HepG2 (cell line): ENCODE measurements around the gene NLRC3. TPM values are rescaled to one million over a fixed set of nuclear protein-coding genes. Genes with fewer than 3 reads are reported as not detected.

Experiments used
- ATAC-seq: fragments of 200-7000 bp; cut with Tn5 transposase; 3 replicates; pipeline ENCODE4 v1.9.1; 2020; ENCODE audit warnings: mild to moderate bottlenecking, moderate library complexity
- BruUV-seq: library from RNA; stranded (reverse); fragments of 400-500 nt; replicated peaks from 2 replicates; lab custom pipeline; 2021; lab: Mats Ljungman, UMichigan
- CTCF ChIA-PET: fragments of 300-600 bp; formaldehyde crosslinking; extraction: SDS; loops from one replicate; lab custom pipeline; 2021; ENCODE audit warnings: low total read pairs, inconsistent platforms, low intra/inter-chr PET ratio; lab: Yijun Ruan, JAX
- POLR2A ChIA-PET: fragments of 350-600 bp; sonication (Branson Sonifier 250); formaldehyde crosslinking; loops from one replicate; lab custom pipeline; 2020; ENCODE audit warnings: antibody characterized with exemption, inconsistent platforms; lab: Yijun Ruan, JAX
- DNase-seq: peaks from one replicate; pipeline ENCODE4 v3.0.0-alpha.2; 2015; ENCODE audit warnings: low spot score
- FAIRE-seq: peaks from 3 replicates; lab custom pipeline; 2011; peaks lifted over from hg19 to GRCh38; lab: Jason Lieb, UNC
- H2AFZ ChIP-seq: one replicate; pipeline ENCODE4 v1.6.1; 2011; ENCODE audit warnings: low read length, inconsistent platforms
- H3K27ac ChIP-seq: fragments of 300-600 bp; 3 replicates; pipeline ENCODE4 v1.8.0; 2011; ENCODE audit warnings: mixed run types, mild to moderate bottlenecking, mixed read lengths, low read length, inconsistent platforms; ENCODE audit not compliant: insufficient read depth; ENCODE audit errors: extremely low read length
- H3K27me3 ChIP-seq, 2 experiments: fragments of 200-600 bp in 1 of 2; 2 replicates in 1 of 2; 3 replicates in 1 of 2; pipeline versions ENCODE4 v1.6.0 to v1.8.0; 2011; ENCODE audit warnings: low read length in 2 of 2, mild to moderate bottlenecking in 2 of 2, moderate library complexity in 2 of 2, inconsistent platforms in 1 of 2; ENCODE audit not compliant: insufficient read depth in 2 of 2, control insufficient read depth in 1 of 2
- H3K36me3 ChIP-seq, 2 experiments: fragments of 200-600 bp in 1 of 2; replicated peaks in 1 of 2; 2 replicates in 1 of 2; 3 replicates in 1 of 2; pipeline versions ENCODE4 v1.5.1 to v1.8.0; 2011; ENCODE audit warnings: low read length in 2 of 2, inconsistent platforms in 1 of 2; ENCODE audit not compliant: insufficient read depth in 2 of 2, control insufficient read depth in 1 of 2
- H3K4me1 ChIP-seq: 2 replicates; pipeline ENCODE4 v1.5.1; 2012; ENCODE audit warnings: low read length, inconsistent platforms; ENCODE audit not compliant: insufficient read depth
- H3K4me2 ChIP-seq: 2 replicates; pipeline ENCODE4 v1.6.0; 2011; ENCODE audit warnings: low read depth, low read length, inconsistent platforms
- H3K4me3 ChIP-seq, 3 experiments: fragments of 200-600 bp in 1 of 3; sonication (generic), shearing (Covaris generic) in 1 of 3; replicated peaks in 1 of 3; 2 replicates each; pipeline ENCODE4 v1.5.1; 2011 to 2016; ENCODE audit warnings: low read length in 3 of 3, inconsistent platforms in 2 of 3, low read depth in 2 of 3, mild to moderate bottlenecking in 2 of 3, control low read depth in 1 of 3, mixed read lengths in 1 of 3; ENCODE audit not compliant: insufficient read depth in 1 of 3
- H3K79me2 ChIP-seq: one replicate; pipeline ENCODE4 v1.6.1; 2011; ENCODE audit warnings: low read length, inconsistent platforms; ENCODE audit not compliant: insufficient read depth
- H3K9ac ChIP-seq: 2 replicates; pipeline ENCODE4 v1.6.0; 2011; ENCODE audit warnings: mild to moderate bottlenecking, low read depth, low read length, inconsistent platforms; ENCODE audit not compliant: insufficient read depth
- H3K9me3 ChIP-seq: 2 replicates; pipeline ENCODE4 v1.5.1; 2012; ENCODE audit warnings: mild to moderate bottlenecking, low read length
- H4K20me1 ChIP-seq: 2 replicates; pipeline ENCODE4 v1.6.0; 2011; ENCODE audit warnings: inconsistent platforms, mild to moderate bottlenecking, low read length, moderate library complexity; ENCODE audit not compliant: insufficient read depth
- ATRX ChIP-seq: sonication (generic); formaldehyde crosslinking; IDR thresholded peaks from 2 replicates; pipeline ENCODE4 v1.4.0; 2020; ENCODE audit warnings: missing genetic modification reagents, borderline replicate concordance
- IRF2 ChIP-seq: IDR thresholded peaks from 2 replicates; pipeline ENCODE4 v1.6.1; 2018; ENCODE audit warnings: missing genetic modification reagents, missing compliant biosample characterization
- KLF11 ChIP-seq: IDR thresholded peaks from 2 replicates; pipeline ENCODE4 v1.6.1; 2016; ENCODE audit warnings: missing compliant biosample characterization
- MAZ ChIP-seq, 2 experiments: sonication (generic) in 1 of 2; formaldehyde crosslinking in 1 of 2; IDR thresholded peaks; 2 replicates each; pipeline versions ENCODE4 v1.5.0 to v1.6.1; 2012 to 2020; ENCODE audit warnings: low read depth in 2 of 2, mild to moderate bottlenecking in 2 of 2, borderline replicate concordance in 1 of 2, improper control_type of control experiment in 1 of 2, low read length in 1 of 2, missing genetic modification reagents in 1 of 2, moderate library complexity in 1 of 2
- MTF1 ChIP-seq: sonication (generic); formaldehyde crosslinking; IDR thresholded peaks from 2 replicates; pipeline ENCODE4 v1.5.0; 2020; ENCODE audit warnings: missing genetic modification reagents
- ZMAT3 ChIP-seq: sonication (generic); formaldehyde crosslinking; conservative IDR thresholded peaks from 2 replicates; pipeline ENCODE4 v1.7.0; 2021; ENCODE audit warnings: missing genetic modification reagents
- ZMYM2 ChIP-seq: sonication (generic); formaldehyde crosslinking; IDR thresholded peaks from 2 replicates; pipeline ENCODE4 v1.8.0; 2022; ENCODE audit warnings: mild to moderate bottlenecking, missing genetic modification reagents
- ZNF205 ChIP-seq: IDR thresholded peaks from 2 replicates; pipeline ENCODE4 v1.6.1; 2018; ENCODE audit warnings: missing biosample characterization, missing genetic modification reagents
- ZNF441 ChIP-seq: sonication (generic); formaldehyde crosslinking; IDR thresholded peaks from 2 replicates; pipeline ENCODE4 v1.7.0; 2021; ENCODE audit warnings: missing genetic modification reagents, borderline replicate concordance
- ZNF598 ChIP-seq: sonication (generic); formaldehyde crosslinking; IDR thresholded peaks from 2 replicates; pipeline ENCODE4 v1.5.1; 2020; ENCODE audit warnings: mild to moderate bottlenecking, missing genetic modification reagents, borderline replicate concordance
- ZNF737 ChIP-seq: sonication (generic); formaldehyde crosslinking; IDR thresholded peaks from 2 replicates; pipeline ENCODE4 v1.5.0; 2020; ENCODE audit warnings: missing genetic modification reagents, mild to moderate bottlenecking, borderline replicate concordance
- ZNF788 ChIP-seq: sonication (generic); formaldehyde crosslinking; IDR thresholded peaks from 2 replicates; pipeline ENCODE4 v1.5.0; 2020; ENCODE audit warnings: mild to moderate bottlenecking, missing genetic modification reagents, borderline replicate concordance
- WGBS: methylation state at CpG from one replicate; pipeline ENCODE4 v1.1.6; 2017; ENCODE audit warnings: low lambda C conversion rate; 5-methylcytosine and 5-hydroxymethylcytosine counted together
- in situ Hi-C: cut with HindIII; loops from 2 replicates; pipeline ENCODE4 v1.10.0; 2017; ENCODE audit warnings: low pct_unique_long_range_greater_than_20kb; ENCODE audit not compliant: extremely low pct_ligation_motif_present
- intact Hi-C: fragments of 100-400 bp; cut with micrococcal nuclease; formaldehyde crosslinking; loops from one replicate; pipeline ENCODE4 v1.10.0; 2022; ENCODE audit not compliant: unreplicated experiment
- polyA plus RNA-seq, 8 experiments: library from polyadenylated mRNA; depleted of rRNA in 3 of 8; stranded (reverse) in 7 of 8; unstranded in 1 of 8; fragments of >200 nt; fragmentation: Illumina TruSeq in 4 of 8; extraction: Trizol in 4 of 8; gene quantifications; 2 replicates each; pipeline versions ENCODE4 v1.2.1 to v1.2.3, GENCODE V29; 2011 to 2016; ENCODE audit warnings: low read depth in 4 of 8, missing spikeins in 1 of 8, mixed read lengths in 1 of 8; ENCODE audit not compliant: insufficient read depth in 1 of 8
- total RNA-seq, 5 experiments: library from RNA; depleted of rRNA; stranded (reverse); fragments of >200 nt; fragmentation: Illumina TruSeq; extraction: Trizol; gene quantifications; 2 replicates each; pipeline ENCODE4 v1.2.3, GENCODE V29; 2016; ENCODE audit warnings: low read depth in 1 of 5
- TF ChIP-seq, protein P1 (sequence below): sonication (generic); formaldehyde crosslinking; IDR thresholded peaks from 2 replicates; pipeline ENCODE4 v1.4.0; 2020; ENCODE audit warnings: missing genetic modification reagents, mild to moderate bottlenecking, borderline replicate concordance
- TF ChIP-seq, protein P2 (sequence below): sonication (generic); formaldehyde crosslinking; IDR thresholded peaks from 2 replicates; pipeline ENCODE4 v1.8.1; 2023; ENCODE audit warnings: mild to moderate bottlenecking, inconsistent platforms, moderate library complexity, missing genetic modification reagents, borderline replicate concordance
- TF ChIP-seq, protein P3 (sequence below): sonication (generic); formaldehyde crosslinking; conservative IDR thresholded peaks from 2 replicates; pipeline ENCODE4 v1.8.1; 2023; ENCODE audit warnings: missing genetic modification reagents
- TF ChIP-seq, protein P4 (sequence below): sonication (generic); formaldehyde crosslinking; IDR thresholded peaks from 2 replicates; pipeline ENCODE4 v1.5.0; 2020; ENCODE audit warnings: missing genetic modification reagents

Gene NLRC3
- total and polyA plus RNA-seq, 2 of the 13 experiments (the other 11 are each of a cell fraction or from before 2014, with no cell fraction given), result not detected

DNA sequence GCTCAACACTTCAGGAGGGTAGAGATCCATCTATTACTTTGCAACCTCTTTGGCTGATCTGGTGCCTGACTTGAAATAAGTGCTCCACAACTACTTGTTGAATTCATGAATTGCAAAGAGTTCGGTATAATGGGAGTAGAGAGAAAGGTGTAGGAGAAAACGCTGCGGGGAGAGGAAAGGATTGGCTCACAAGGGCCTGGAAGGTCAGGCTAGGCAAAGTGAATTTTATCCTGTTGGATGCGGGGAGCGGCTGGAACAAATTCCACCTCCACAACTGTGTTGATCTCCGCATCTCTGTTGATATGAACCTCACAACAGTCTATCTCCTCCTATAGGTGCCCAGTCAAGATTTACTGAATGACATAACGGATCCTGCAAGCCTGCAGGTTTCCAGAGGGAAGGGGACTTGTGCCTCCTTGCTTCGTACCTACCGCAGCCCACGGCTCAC lies 33.5 kb upstream of the NLRC3 start:
- Histone ChIP-seq H3K9ac (peak overlapping the region; percentile 82), H3K27me3 (no peaks in the 10 kb centered on the region; a peak in 1 of 5 replicates), H3K27ac (peak overlapping the region; percentile 69), H3K9me3 (no peaks in the 10 kb centered on the region), H3K4me2 (peak overlapping the region; percentile 89), H2AFZ (peak overlapping the region; percentile 35), H3K4me1 (peaks cover 57% of the 10 kb centered on the region), H4K20me1 (no peaks in the 10 kb centered on the region), H3K79me2 (peaks cover 33% of the 10 kb centered on the region), H3K36me3 (peaks cover 0 to 1% of the 10 kb centered on the region in 2 experiments; a peak in 1 of 5 replicates), H3K4me3 (peak overlapping the region; percentile 83 to 99 (median 96))
- under 1% methylated on average over 9 of the region's 10 CpGs for WGBS
- BruUV-seq, result no TSS peak
- DNase-seq (no peak), ATAC-seq (peak; percentile 67), FAIRE-seq (no peak)
- ChIA-PET POLR2A (interaction anchor here (1.6 kb wide), 1 partner anchor 14 kb away, joined by 3 read pairs; no protein-coding TSS in a partner anchor), CTCF (no interaction called here)
- in situ Hi-C loops, result no loop called here
- intact Hi-C loops, result no loop called here
- TF ChIP-seq IRF2 (CRISPR knock-in tag) (no peak), ZMYM2 (0 out of 2 replicates have a peak, but pooled peaks have one; percentile 31), KLF11 (CRISPR knock-in tag) (0 out of 2 replicates have a peak, but pooled peaks have one; percentile 2), ZNF205 (no peak), ATRX (CRISPR knock-in tag) (no peak), MTF1 (CRISPR knock-in tag) (no peak), ZMAT3 (CRISPR knock-in tag) (0 out of 2 replicates have a peak, but pooled peaks have one; percentile 11), ZNF441 (CRISPR knock-in tag) (peak; percentile 59; the same call in 1 of the 2 replicates), ZNF598 (CRISPR knock-in tag) (0 out of 2 replicates have a peak, but pooled peaks have one; percentile 54), ZNF737 (no peak), ZNF788 (CRISPR knock-in tag) (0 out of 2 replicates have a peak, but pooled peaks have one; percentile 47), MAZ (IDR thresholded peaks at IDR 0.05; ENCODE audit: borderline replicate concordance, low read depth, low read length) (no peak), MAZ (CRISPR knock-in tag; IDR thresholded peaks at IDR 0.05; ENCODE audit: low read depth) (0 out of 2 replicates have a peak, but pooled peaks have one; percentile 9)
- TF ChIP-seq, protein P1, sequence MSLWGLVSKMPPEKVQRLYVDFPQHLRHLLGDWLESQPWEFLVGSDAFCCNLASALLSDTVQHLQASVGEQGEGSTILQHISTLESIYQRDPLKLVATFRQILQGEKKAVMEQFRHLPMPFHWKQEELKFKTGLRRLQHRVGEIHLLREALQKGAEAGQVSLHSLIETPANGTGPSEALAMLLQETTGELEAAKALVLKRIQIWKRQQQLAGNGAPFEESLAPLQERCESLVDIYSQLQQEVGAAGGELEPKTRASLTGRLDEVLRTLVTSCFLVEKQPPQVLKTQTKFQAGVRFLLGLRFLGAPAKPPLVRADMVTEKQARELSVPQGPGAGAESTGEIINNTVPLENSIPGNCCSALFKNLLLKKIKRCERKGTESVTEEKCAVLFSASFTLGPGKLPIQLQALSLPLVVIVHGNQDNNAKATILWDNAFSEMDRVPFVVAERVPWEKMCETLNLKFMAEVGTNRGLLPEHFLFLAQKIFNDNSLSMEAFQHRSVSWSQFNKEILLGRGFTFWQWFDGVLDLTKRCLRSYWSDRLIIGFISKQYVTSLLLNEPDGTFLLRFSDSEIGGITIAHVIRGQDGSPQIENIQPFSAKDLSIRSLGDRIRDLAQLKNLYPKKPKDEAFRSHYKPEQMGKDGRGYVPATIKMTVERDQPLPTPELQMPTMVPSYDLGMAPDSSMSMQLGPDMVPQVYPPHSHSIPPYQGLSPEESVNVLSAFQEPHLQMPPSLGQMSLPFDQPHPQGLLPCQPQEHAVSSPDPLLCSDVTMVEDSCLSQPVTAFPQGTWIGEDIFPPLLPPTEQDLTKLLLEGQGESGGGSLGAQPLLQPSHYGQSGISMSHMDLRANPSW, result 0 out of 2 replicates have a peak, but pooled peaks have one; percentile 49
- TF ChIP-seq, protein P2, sequence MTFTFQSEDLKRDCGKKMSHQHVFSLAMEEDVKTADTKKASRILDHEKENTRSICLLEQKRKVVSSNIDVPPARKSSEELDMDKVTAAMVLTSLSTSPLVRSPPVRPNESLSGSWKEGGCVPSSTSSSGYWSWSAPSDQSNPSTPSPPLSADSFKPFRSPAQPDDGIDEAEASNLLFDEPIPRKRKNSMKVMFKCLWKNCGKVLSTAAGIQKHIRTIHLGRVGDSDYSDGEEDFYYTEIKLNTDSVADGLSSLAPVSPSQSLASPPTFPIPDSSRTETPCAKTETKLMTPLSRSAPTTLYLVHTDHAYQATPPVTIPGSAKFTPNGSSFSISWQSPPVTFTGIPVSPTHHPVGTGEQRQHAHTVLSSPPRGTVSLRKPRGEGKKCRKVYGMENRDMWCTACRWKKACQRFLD, result 0 out of 2 replicates have a peak, but pooled peaks have one; percentile 16
- TF ChIP-seq, protein P3, sequence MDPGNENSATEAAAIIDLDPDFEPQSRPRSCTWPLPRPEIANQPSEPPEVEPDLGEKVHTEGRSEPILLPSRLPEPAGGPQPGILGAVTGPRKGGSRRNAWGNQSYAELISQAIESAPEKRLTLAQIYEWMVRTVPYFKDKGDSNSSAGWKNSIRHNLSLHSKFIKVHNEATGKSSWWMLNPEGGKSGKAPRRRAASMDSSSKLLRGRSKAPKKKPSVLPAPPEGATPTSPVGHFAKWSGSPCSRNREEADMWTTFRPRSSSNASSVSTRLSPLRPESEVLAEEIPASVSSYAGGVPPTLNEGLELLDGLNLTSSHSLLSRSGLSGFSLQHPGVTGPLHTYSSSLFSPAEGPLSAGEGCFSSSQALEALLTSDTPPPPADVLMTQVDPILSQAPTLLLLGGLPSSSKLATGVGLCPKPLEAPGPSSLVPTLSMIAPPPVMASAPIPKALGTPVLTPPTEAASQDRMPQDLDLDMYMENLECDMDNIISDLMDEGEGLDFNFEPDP (CRISPR knock-in tag), result 0 out of 2 replicates have a peak, but pooled peaks have one; percentile 17
- TF ChIP-seq, protein P4, sequence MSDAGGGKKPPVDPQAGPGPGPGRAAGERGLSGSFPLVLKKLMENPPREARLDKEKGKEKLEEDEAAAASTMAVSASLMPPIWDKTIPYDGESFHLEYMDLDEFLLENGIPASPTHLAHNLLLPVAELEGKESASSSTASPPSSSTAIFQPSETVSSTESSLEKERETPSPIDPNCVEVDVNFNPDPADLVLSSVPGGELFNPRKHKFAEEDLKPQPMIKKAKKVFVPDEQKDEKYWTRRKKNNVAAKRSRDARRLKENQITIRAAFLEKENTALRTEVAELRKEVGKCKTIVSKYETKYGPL (CRISPR knock-in tag), result 0 out of 2 replicates have a peak, but pooled peaks have one; percentile 2
